Measurements from ENCODE around the gene DDN. TPM values are rescaled to one million over a fixed set of nuclear protein-coding genes. Genes with fewer than 3 reads are reported as not detected.

The DDN gene
- total and polyA plus RNA-seq, 2 donors (not counting 1 experiment from before 2014, with no cell fraction given) = 0.10 to 0.75 TPM

- H3K9me3 ChIP-seq (ENCODE audit: control extremely low read depth in 1 of 3, control insufficient read depth in 2 of 3, insufficient read depth in 1 of 3, low read length in 2 of 3) = no peaks in the 10 kb centered on the region
- H4K20me1 ChIP-seq (ENCODE audit: control insufficient read depth, insufficient read depth, low read length, poor library complexity, severe bottlenecking) = peaks cover 38% of the 10 kb centered on the region
- no peak overlapping the region for H3K27ac Mint-ChIP-seq
- H3K4me3 Mint-ChIP-seq = no peak overlapping the region
- H3K4me1 Mint-ChIP-seq = peaks cover 2% of the 10 kb centered on the region
- no peaks in the 10 kb centered on the region for H3K9me3 Mint-ChIP-seq (ENCODE audit: insufficient read depth)
- H2AFZ ChIP-seq (ENCODE audit: insufficient read depth, low read depth, low read length, poor library complexity, severe bottlenecking) = no peak overlapping the region
- H3K27me3 ChIP-seq (replicated peaks in 1 of 4; ENCODE audit: control extremely low read depth in 1 of 4, control insufficient read depth in 3 of 4, insufficient read depth in 4 of 4, low read length in 3 of 4) = no peaks in the 10 kb centered on the region
- no peak for DNase-seq
- H3K4me1 ChIP-seq (ENCODE audit: control insufficient read depth in 2 of 2, insufficient read depth in 2 of 2, low read length in 2 of 2) = no peaks in the 10 kb centered on the region
- CTCF ChIA-PET = interaction anchor here (0.7 to 1.6 kb wide), 3 partner anchors 10 to 88 kb away, joined by 3 to 4 read pairs (median 4); no protein-coding TSS in a partner anchor
- WGBS (ENCODE audit: insufficient coverage) = 95% methylated on average over 23 of the region's 30 CpGs
- POLR2A ChIA-PET = interaction anchor here (0.6 kb wide), 1 partner anchor 156 kb away, joined by 3 read pairs; no protein-coding TSS in a partner anchor
- TF ChIP-seq EZH2 (IDR thresholded peaks at IDR 0.05; ENCODE audit: borderline replicate concordance, insufficient read depth, low read depth, low read length, poor library complexity, severe bottlenecking) = no peak
- TF ChIP-seq, protein P1, sequence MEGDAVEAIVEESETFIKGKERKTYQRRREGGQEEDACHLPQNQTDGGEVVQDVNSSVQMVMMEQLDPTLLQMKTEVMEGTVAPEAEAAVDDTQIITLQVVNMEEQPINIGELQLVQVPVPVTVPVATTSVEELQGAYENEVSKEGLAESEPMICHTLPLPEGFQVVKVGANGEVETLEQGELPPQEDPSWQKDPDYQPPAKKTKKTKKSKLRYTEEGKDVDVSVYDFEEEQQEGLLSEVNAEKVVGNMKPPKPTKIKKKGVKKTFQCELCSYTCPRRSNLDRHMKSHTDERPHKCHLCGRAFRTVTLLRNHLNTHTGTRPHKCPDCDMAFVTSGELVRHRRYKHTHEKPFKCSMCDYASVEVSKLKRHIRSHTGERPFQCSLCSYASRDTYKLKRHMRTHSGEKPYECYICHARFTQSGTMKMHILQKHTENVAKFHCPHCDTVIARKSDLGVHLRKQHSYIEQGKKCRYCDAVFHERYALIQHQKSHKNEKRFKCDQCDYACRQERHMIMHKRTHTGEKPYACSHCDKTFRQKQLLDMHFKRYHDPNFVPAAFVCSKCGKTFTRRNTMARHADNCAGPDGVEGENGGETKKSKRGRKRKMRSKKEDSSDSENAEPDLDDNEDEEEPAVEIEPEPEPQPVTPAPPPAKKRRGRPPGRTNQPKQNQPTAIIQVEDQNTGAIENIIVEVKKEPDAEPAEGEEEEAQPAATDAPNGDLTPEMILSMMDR (IDR thresholded peaks at IDR 0.05) = no peak
- no peak for ATAC-seq (ENCODE audit: low read depth)
- peaks cover 35% of the 10 kb centered on the region for H3K79me2 ChIP-seq (ENCODE audit: control insufficient read depth, insufficient read depth, low read length)
- intact Hi-C loops (cut with micrococcal nuclease) = no loop called here
- H3K9ac ChIP-seq (ENCODE audit: low read length) = no peak overlapping the region
- H3K36me3 ChIP-seq (replicated peaks in 1 of 2; ENCODE audit: control extremely low read depth in 1 of 2, control insufficient read depth in 1 of 2, extremely low read depth in 1 of 2, insufficient read depth in 2 of 2, low read length in 1 of 2) = peaks cover 0 to 86% of the 10 kb centered on the region in 2 experiments
- H3K27me3 Mint-ChIP-seq = no peaks in the 10 kb centered on the region
- H3K27ac ChIP-seq (ENCODE audit: low read length in 2 of 2) = no peak overlapping the region
- H3K4me2 ChIP-seq (replicated peaks; ENCODE audit: low read depth, low read length, poor library complexity, severe bottlenecking) = no peak overlapping the region
- no peak overlapping the region for H3K4me3 ChIP-seq (ENCODE audit: control extremely low read depth in 1 of 5, extremely low read depth in 1 of 5, insufficient read depth in 1 of 5, low read depth in 2 of 5, low read length in 4 of 5)
Measured at GRCh38 chr12:49039421-49040363, 40.5 kb upstream of the DDN start.

Data from B cell (primary cell).